ENCODE measurements around the gene FRS3. TPM values are rescaled to one million over a fixed set of nuclear protein-coding genes. Genes with fewer than 3 reads are reported as not detected.

FRS3 gene
- total and polyA plus RNA-seq, 2 of the 13 experiments (the other 11 are each of a cell fraction or from before 2014, with no cell fraction given) = 3.0 to 7.4 TPM

GRCh38 chr6:41787219-41787917 is 7.7 kb upstream of the FRS3 start, which contains the start of gene TOMM6 (continued):
- TF ChIP-seq CCAR2 (optimal IDR thresholded peaks at IDR 0.05; ENCODE audit: low read depth, low read length) = no peak
- no peak for TF ChIP-seq ZBTB42 (CRISPR knock-in tag; IDR thresholded peaks at IDR 0.05)
- peak; percentile 96 for TF ChIP-seq SIN3A (IDR thresholded peaks at IDR 0.05; ENCODE audit: borderline replicate concordance, low read depth, low read length)
- TF ChIP-seq HCFC1 (IDR thresholded peaks at IDR 0.05; ENCODE audit: low read depth, low read length) = peak; percentile 85
- TF ChIP-seq JUN (CRISPR knock-in tag; IDR thresholded peaks at IDR 0.05) = 0 out of 2 replicates have a peak, but pooled peaks have one; percentile 14
- TF ChIP-seq ZC3H4 (CRISPR knock-in tag; IDR thresholded peaks at IDR 0.05; ENCODE audit: borderline replicate concordance) = no peak
- TF ChIP-seq FOXM1 (CRISPR knock-in tag; IDR thresholded peaks at IDR 0.05) = no peak
- 0 out of 2 replicates have a peak, but pooled peaks have one; percentile 29 for TF ChIP-seq ZBTB1 (CRISPR knock-in tag; IDR thresholded peaks at IDR 0.05; ENCODE audit: borderline replicate concordance)
- TF ChIP-seq RCOR2 (CRISPR knock-in tag; IDR thresholded peaks at IDR 0.05) = no peak
- TF ChIP-seq MAFG (CRISPR knock-in tag; IDR thresholded peaks at IDR 0.05) = no peak
- no peak for TF ChIP-seq RELA (CRISPR knock-in tag; IDR thresholded peaks at IDR 0.05)
- no peak; the same call in 1 of the 2 replicates for TF ChIP-seq PLSCR1 (CRISPR knock-in tag; IDR thresholded peaks at IDR 0.05; ENCODE audit: borderline replicate concordance)
- TF ChIP-seq TRAFD1 (CRISPR knock-in tag; IDR thresholded peaks at IDR 0.05; ENCODE audit: borderline replicate concordance) = no peak; the same call in 1 of the 2 replicates
- TF ChIP-seq ZNF10 (CRISPR knock-in tag; IDR thresholded peaks at IDR 0.05; ENCODE audit: borderline replicate concordance, low read depth) = 0 out of 2 replicates have a peak, but pooled peaks have one; percentile 2
- TF ChIP-seq ZMYM4 (CRISPR knock-in tag; IDR thresholded peaks at IDR 0.05) = peak; percentile 97
- peak; percentile 94 for TF ChIP-seq BRD4 (CRISPR knock-in tag; IDR thresholded peaks at IDR 0.05)
- peak; percentile 19; the same call in 1 of the 2 replicates for TF ChIP-seq ZNF12 (CRISPR knock-in tag; IDR thresholded peaks at IDR 0.05)
- no peak for TF ChIP-seq PRPF4 (IDR thresholded peaks at IDR 0.05; ENCODE audit: low read depth, low read length, poor library complexity, severe bottlenecking)
- TF ChIP-seq ZSCAN29 (CRISPR knock-in tag; conservative IDR thresholded peaks at IDR 0.05) = 0 out of 2 replicates have a peak, but pooled peaks have one; percentile 9
- no peak for TF ChIP-seq USF2 (IDR thresholded peaks at IDR 0.05; ENCODE audit: low read depth, low read length)
- no peak; the same call in 1 of the 2 replicates for TF ChIP-seq USF2 (CRISPR knock-in tag; IDR thresholded peaks at IDR 0.05; ENCODE audit: borderline replicate concordance)
